Measurements from ENCODE around the gene TMEM151B. TPM values are rescaled to one million over a fixed set of nuclear protein-coding genes. Genes with fewer than 3 reads are reported as not detected.

Gene TMEM151B
- total RNA-seq, 4 donors from 2014 or later = not detected

DNA sequence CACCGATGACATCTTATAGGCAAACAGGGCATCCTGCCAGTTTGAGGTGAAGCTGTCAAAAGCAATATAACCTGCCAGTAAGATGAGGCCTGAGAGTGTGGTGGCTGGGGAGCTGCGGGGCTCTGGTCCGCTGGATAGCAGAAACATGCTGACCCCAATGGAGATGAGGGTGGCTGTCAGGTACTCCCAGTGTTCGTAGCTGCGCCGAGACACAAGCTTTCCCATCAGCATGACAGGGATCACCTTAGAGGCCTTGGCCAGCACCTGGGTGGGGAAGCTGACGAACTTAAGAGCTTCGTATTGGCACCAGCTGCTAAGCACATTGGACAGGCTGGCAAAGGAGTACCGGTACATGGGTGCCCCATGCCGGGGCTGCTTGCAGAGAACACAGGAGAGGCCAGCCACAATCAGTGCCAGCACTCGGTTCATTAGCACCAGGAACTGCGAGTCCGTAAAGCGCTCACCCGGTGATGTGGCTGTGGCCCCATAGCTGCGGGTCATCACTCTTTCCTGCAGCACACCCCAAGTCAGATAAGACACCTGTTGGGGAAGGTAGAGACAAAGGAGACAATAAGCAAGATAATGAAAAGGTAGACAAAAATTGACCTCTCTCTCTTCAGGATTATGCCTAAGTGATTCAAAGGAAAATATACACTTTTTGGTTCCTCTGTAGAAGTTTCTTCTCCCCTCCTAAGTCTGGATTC is 15.0 kb upstream of the TMEM151B start:
- Histone ChIP-seq H3K4me1 (peaks cover 14 to 75% (median 21%) of the 10 kb centered on the region in 3 donors), H3K36me3 (peaks cover 37 to 75% (median 54%) of the 10 kb centered on the region in 3 donors), H3K4me3 (no peak overlapping the region), H3K27ac (no peak overlapping the region), H3K27me3 (no peaks in the 10 kb centered on the region), H3K9me3 (no peaks in the 10 kb centered on the region)
- no peak for DNase-seq
- TF ChIP-seq CTCF (IDR thresholded peaks at IDR 0.05) = no peak
- TF ChIP-seq POLR2A (IDR thresholded peaks at IDR 0.05) = no peak
- intact Hi-C loops (cut with DNase I) = loop anchor here (5.0 to 10.0 kb wide), 2 partner anchors 83 to 160 kb away; no protein-coding TSS in a partner anchor
- 48 to 56% methylated on average over 8 to 16 of the region's 16 CpGs for WGBS, 2 donors

GRCh38 chr6:44255871-44256774 is 14.1 kb upstream of the TMEM151B start:
- peak overlapping the region; percentile 70 to 98 (median 90) for H3K4me3 ChIP-seq
- TF ChIP-seq POLR2A (IDR thresholded peaks at IDR 0.05) (no peak), CTCF (IDR thresholded peaks at IDR 0.05) (no peak)
- no peak for DNase-seq
- intact Hi-C loops (cut with DNase I) = loop anchor here (5.0 to 10.0 kb wide), 2 partner anchors 84 to 161 kb away; no protein-coding TSS in a partner anchor
- peak overlapping the region; percentile 84 to 94 (median 90) for H3K27ac ChIP-seq
- 14 to 15% methylated on average over 8 to 12 of the region's 15 CpGs for whole genome bisulfite sequencing, 2 donors
- H3K27me3 ChIP-seq = no peaks in the 10 kb centered on the region
- peaks cover 29 to 73% (median 45%) of the 10 kb centered on the region in 3 donors for H3K36me3 ChIP-seq
- peaks cover 14 to 66% (median 14%) of the 10 kb centered on the region in 3 donors for H3K4me1 ChIP-seq
- no peaks in the 10 kb centered on the region for H3K9me3 ChIP-seq

GRCh38 chr6:44256775-44257024 is 13.6 kb upstream of the TMEM151B start:
- Histone ChIP-seq H3K4me1 (peaks cover 14 to 62% (median 14%) of the 10 kb centered on the region in 3 donors), H3K27me3 (no peaks in the 10 kb centered on the region), H3K27ac (peak overlapping the region; percentile 84 to 94 (median 90)), H3K36me3 (peaks cover 23 to 73% (median 39%) of the 10 kb centered on the region in 3 donors), H3K9me3 (no peaks in the 10 kb centered on the region), H3K4me3 (peak overlapping the region; percentile 70 to 98 (median 90))
- TF ChIP-seq POLR2A (IDR thresholded peaks at IDR 0.05) (no peak), CTCF (IDR thresholded peaks at IDR 0.05) (no peak)
- no CpG with 5 or more reads among the region's 12 CpGs for WGBS, 2 donors
- intact Hi-C loops (cut with DNase I) = loop anchor here (5.0 to 10.0 kb wide), 2 partner anchors 84 to 162 kb away; no protein-coding TSS in a partner anchor
- no peak for DNase-seq

- Histone ChIP-seq H3K27ac (peak within 1 kb of the TSS; percentile 84 to 94 (median 90)), H3K4me3 (peak within 1 kb of the TSS; percentile 70 to 98 (median 90)), H3K4me1 (peaks cover 14 to 61% (median 14%) of the 10 kb centered on the region in 3 donors), H3K9me3 (no peaks in the 10 kb centered on the region), H3K27me3 (no peaks in the 10 kb centered on the region), H3K36me3 (peaks cover 18 to 69% (median 35%) of the 10 kb centered on the region in 3 donors)
- TF ChIP-seq CTCF (IDR thresholded peaks at IDR 0.05) (peak; percentile 52 to 87 (median 72)), POLR2A (IDR thresholded peaks at IDR 0.05) (peak in 2 of 4 donors; percentile 71 to 74)
- intact Hi-C loops (cut with DNase I) = loop anchor here (5.0 to 10.0 kb wide), 2 partner anchors 85 to 162 kb away; no protein-coding TSS in a partner anchor
- DNase-seq = no peak
- 6% methylated on average over 3 of the region's 80 CpGs; no CpG with 5 or more reads in 1 of the 2 donors for WGBS, 2 donors
Observed at GRCh38 chr6:44257025-44257752, 13.1 kb upstream of the TMEM151B start, which contains the start of gene SLC35B2. TSS of gene SLC35B2 (minus strand) at chr6:44257528. CDS start at chr6:44257410, 118 bp downstream.
